ENCODE measurements around the gene SH3PXD2A.
"Not testable (repeated sequence)": the region's sequence is repeated elsewhere in the genome, so short reads cannot be mapped to it uniquely, and the experiment has no call there.

SH3PXD2A gene

DNA sequence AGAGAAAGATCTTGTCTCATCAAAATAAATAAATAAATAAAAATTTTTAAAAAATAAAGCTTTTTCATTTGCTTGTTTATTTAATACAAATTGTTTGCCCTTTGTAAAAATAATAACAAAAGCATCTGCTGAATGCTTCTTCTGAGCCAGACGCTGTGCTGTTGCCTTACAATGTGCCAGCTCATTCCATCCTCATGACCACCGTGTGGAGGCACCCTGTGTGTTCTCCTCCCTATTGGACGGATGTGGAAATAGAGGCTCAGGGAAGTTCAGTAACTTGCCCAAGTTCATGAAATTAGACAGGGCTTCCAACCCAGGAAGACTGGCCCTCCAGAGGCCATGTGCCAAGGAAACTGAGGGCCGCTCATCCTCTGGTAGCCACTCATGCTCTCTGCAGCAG lies 120.6 kb downstream of the SH3PXD2A start:
- no peak for TF ChIP-seq CTCF (conservative IDR thresholded peaks at IDR 0.05; ENCODE audit: control insufficient read depth, insufficient read depth, low read depth, low read length)
- H3K4me3 ChIP-seq (ENCODE audit: control insufficient read depth, low read depth, low read length), result no peak overlapping the region
- DNase-seq (ENCODE audit: low read depth), result no peak

DNA sequence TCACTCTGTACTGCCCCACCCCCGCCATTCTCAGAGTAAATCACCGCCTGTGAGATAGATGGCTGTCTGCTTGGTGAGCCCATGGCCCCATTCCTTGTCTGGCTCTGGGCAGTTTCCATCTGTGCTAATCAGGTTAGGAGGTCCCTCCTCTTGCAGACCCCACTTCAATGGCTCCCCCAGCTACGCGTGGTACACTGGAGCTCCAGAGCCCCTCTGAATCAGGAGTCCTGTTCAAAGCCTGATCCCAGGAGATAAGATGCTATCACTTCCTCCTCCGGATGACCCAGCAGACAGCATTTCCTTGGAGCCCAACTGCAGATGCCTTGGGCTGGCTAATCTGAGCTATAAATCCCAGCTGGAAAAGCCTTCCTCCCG lies 122.3 kb downstream of the SH3PXD2A start:
- no peak for DNase-seq (ENCODE audit: low read depth)
- no peak overlapping the region for H3K4me3 ChIP-seq (ENCODE audit: control insufficient read depth, low read depth, low read length)
- no peak for TF ChIP-seq CTCF (conservative IDR thresholded peaks at IDR 0.05; ENCODE audit: control insufficient read depth, insufficient read depth, low read depth, low read length)

- DNase-seq (ENCODE audit: low read depth), result no peak
- H3K4me3 ChIP-seq (ENCODE audit: control insufficient read depth, low read depth, low read length), result no peak overlapping the region
- no peak for TF ChIP-seq CTCF (conservative IDR thresholded peaks at IDR 0.05; ENCODE audit: control insufficient read depth, insufficient read depth, low read depth, low read length)
Observed at GRCh38 chr10:103732339-103733044, 122.9 kb downstream of the SH3PXD2A start.

DNA sequence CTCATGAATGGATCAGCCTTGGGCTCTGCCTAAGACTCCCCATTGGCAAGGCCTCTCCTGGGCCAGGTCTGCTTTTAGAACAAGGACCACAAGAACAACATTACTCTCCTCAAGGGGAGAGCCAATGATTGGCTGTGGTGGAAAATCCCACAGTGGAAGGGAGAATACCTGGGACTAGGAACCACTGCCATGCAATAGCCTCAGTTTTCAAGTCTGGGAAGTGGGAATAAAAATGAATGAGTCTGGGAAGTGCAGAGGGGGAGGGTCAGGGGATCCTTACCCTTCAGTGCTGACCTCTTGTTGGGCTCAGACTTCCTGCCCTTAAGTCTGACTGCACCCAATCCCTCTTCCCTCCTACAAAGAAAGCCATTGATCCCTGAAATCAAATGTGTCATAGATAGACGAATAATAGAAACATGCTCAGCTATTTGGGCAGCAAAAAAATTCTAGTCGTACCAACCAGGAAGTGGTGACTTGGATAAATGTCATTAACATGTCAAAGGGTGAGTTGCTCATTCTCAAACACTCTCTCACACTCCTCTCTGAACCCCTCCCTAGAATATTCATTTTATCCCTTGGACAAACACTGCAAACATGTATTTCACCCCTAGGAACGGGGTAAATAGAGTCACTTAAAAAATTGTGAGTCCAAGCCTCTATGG lies 123.6 kb downstream of the SH3PXD2A start:
- no peak for DNase-seq (ENCODE audit: low read depth)
- no peak overlapping the region for H3K4me3 ChIP-seq (ENCODE audit: control insufficient read depth, low read depth, low read length)

DNA sequence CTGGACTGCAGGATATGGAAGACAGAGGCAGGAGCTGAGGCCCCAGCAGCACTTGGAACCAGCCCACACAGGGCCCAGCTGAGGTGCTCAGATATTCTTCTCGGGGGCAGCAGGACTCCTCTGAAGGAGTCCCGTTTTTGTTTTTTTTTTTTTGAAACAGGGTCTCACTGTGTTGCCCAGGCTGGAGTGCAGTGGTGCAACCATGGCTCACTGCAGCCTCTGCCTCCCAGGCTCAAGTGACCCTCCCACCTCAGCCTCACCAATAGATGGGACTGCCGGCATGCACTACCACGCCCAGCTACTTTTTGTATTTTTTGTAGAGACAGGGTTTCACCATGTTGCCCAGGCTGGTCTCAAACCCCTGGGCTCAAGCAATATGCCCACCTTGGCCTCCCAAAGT lies 124.3 kb downstream of the SH3PXD2A start:
- H3K4me3 ChIP-seq (ENCODE audit: control insufficient read depth, low read depth, low read length); DNase-seq (ENCODE audit: low read depth): not testable (repeated sequence)

More for the DNA sequence above, 123.6 kb downstream of the SH3PXD2A start:
- TF ChIP-seq CTCF (conservative IDR thresholded peaks at IDR 0.05; ENCODE audit: control insufficient read depth, insufficient read depth, low read depth, low read length), result no peak

- no peak for DNase-seq (ENCODE audit: low read depth)
- H3K4me3 ChIP-seq (ENCODE audit: control insufficient read depth, low read depth, low read length), result no peak overlapping the region
- no peak for TF ChIP-seq CTCF (conservative IDR thresholded peaks at IDR 0.05; ENCODE audit: control insufficient read depth, insufficient read depth, low read depth, low read length)
Observed at GRCh38 chr10:103729851-103730250, 125.5 kb downstream of the SH3PXD2A start.

GRCh38 chr10:103727991-103728689 lies 127.2 kb downstream of the SH3PXD2A start:
- TF ChIP-seq CTCF (conservative IDR thresholded peaks at IDR 0.05; ENCODE audit: control insufficient read depth, insufficient read depth, low read depth, low read length), result no peak
- no peak for DNase-seq (ENCODE audit: low read depth)
- H3K4me3 ChIP-seq (ENCODE audit: control insufficient read depth, low read depth, low read length), result no peak overlapping the region
